ENCODE results near the gene SFMBT1. TPM values are rescaled to one million over a fixed set of nuclear protein-coding genes. Genes with fewer than 3 reads are reported as not detected.
A peak's percentile ranks its signal among the peaks of the same experiment; 100 is the strongest.

The SFMBT1 gene
- total RNA-seq, 2 donors from 2014 or later, result 6.9 to 17.6 TPM

DNA sequence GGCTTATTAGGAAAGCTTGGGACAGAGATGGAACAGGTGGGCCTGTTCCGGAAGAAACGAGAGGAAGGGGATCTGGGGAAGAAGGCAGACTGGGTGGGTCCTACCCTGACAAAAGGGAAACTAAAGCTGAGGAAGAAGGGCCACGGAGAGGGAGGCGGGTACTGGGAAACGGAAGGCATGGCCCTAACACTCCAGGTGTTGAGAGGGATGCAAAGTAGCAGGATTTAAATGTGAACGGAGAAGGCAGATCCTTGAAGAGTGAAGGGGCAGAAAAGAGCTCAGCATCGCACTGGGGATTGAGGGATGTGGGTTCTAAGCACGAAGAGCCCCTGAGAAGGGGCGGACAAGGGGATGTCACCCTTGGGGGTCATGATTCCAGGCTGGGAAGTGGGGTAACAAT, 149.3 kb downstream of the SFMBT1 start:
- Histone ChIP-seq H3K4me3 (peak overlapping the region; percentile 30 to 89), H3K27ac (peak overlapping the region; percentile 45 to 74 (median 56)), H3K27me3 (no peaks in the 10 kb centered on the region), H3K36me3 (replicated peaks in 1 of 2; ENCODE audit: insufficient read depth in 1 of 2, low read depth in 2 of 2) (no peaks in the 10 kb centered on the region), H3K9me3 (no peaks in the 10 kb centered on the region), H3K4me1 (peaks cover 58% of the 10 kb centered on the region)
- DNase-seq (no peak), ATAC-seq (no peak)
- intact Hi-C loops (cut with DNase I), result no loop called here
- WGBS, 2 donors, result 3 to 4% methylated on average over 9 of the region's 9 CpGs
- TF ChIP-seq POLR2A (IDR thresholded peaks at IDR 0.05), result no peak
- TF ChIP-seq, protein P1, sequence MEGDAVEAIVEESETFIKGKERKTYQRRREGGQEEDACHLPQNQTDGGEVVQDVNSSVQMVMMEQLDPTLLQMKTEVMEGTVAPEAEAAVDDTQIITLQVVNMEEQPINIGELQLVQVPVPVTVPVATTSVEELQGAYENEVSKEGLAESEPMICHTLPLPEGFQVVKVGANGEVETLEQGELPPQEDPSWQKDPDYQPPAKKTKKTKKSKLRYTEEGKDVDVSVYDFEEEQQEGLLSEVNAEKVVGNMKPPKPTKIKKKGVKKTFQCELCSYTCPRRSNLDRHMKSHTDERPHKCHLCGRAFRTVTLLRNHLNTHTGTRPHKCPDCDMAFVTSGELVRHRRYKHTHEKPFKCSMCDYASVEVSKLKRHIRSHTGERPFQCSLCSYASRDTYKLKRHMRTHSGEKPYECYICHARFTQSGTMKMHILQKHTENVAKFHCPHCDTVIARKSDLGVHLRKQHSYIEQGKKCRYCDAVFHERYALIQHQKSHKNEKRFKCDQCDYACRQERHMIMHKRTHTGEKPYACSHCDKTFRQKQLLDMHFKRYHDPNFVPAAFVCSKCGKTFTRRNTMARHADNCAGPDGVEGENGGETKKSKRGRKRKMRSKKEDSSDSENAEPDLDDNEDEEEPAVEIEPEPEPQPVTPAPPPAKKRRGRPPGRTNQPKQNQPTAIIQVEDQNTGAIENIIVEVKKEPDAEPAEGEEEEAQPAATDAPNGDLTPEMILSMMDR (IDR thresholded peaks at IDR 0.05), result no peak

DNA sequence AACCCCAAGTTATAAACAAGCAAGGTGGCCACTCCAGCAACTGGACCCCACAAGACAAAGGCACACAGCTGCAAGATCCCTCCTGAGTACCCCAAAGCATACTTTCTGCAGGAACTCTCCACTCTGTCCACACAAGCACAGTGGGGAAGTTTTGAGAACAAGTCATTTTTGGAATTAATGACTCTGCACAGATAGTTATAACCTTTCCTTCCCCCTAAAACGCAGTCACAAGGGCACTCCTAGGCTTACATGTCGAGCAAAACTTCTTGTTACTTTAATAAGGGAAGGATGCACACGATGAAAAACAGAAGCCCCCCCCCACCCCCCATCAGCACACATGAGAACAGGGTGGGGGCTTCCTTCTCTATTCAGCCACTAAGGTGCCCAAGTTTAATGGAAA, 149.7 kb downstream of the SFMBT1 start:
- WGBS, 2 donors, result 10 to 18% methylated on average over 3 of the region's 3 CpGs
- intact Hi-C loops (cut with DNase I), result no loop called here
- Histone ChIP-seq H3K4me3 (peak overlapping the region in 1 of 2 donors; percentile 89), H3K36me3 (replicated peaks in 1 of 2; ENCODE audit: insufficient read depth in 1 of 2, low read depth in 2 of 2) (no peaks in the 10 kb centered on the region), H3K9me3 (no peaks in the 10 kb centered on the region), H3K27me3 (no peaks in the 10 kb centered on the region), H3K27ac (peak overlapping the region in 2 of 4 donors; percentile 51 to 62), H3K4me1 (peaks cover 63% of the 10 kb centered on the region)
- no peak for ATAC-seq
- TF ChIP-seq POLR2A (IDR thresholded peaks at IDR 0.05), result no peak
- TF ChIP-seq, protein P1 (IDR thresholded peaks at IDR 0.05), result no peak
- DNase-seq, result no peak

DNA sequence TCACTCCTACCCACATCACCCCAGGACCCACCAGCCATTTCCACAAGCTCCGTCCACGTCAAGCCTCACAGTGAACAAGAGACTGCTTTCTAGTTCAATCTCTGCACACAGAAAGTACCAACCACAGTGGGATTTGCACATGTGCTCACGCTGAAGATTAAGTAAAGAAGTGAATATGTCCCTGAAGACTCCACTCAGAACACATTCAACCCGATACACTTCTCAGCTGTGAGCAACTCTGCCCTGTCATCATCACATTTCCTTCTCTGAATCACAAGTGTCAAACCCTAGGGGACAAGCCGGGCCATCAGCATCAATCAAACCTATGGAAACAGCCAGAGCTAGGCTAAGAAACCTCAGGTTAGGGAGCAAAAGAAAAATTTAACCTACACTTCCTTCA, 150.5 kb downstream of the SFMBT1 start:
- ATAC-seq, result no peak

GRCh38 chr3:52894756-52895155, 151.1 kb downstream of the SFMBT1 start:
- 63 to 67% methylated on average over 10 of the region's 10 CpGs for WGBS, 2 donors
- H3K9me3 ChIP-seq, result no peaks in the 10 kb centered on the region
- ATAC-seq, result no peak
- H3K27ac ChIP-seq, result peak overlapping the region in 3 of 4 donors; percentile 53 to 79 (median 72)
- H3K27me3 ChIP-seq, result no peaks in the 10 kb centered on the region
- peaks cover 75% of the 10 kb centered on the region for H3K4me1 ChIP-seq
- H3K4me3 ChIP-seq, result no peak overlapping the region
- TF ChIP-seq, protein P1 (IDR thresholded peaks at IDR 0.05), result no peak
- TF ChIP-seq POLR2A (IDR thresholded peaks at IDR 0.05), result no peak
- no peak for DNase-seq
- H3K36me3 ChIP-seq (replicated peaks in 1 of 2; ENCODE audit: insufficient read depth in 1 of 2, low read depth in 2 of 2), result no peaks in the 10 kb centered on the region
- intact Hi-C loops (cut with DNase I), result no loop called here

More for the DNA sequence above, 150.5 kb downstream of the SFMBT1 start:
- Histone ChIP-seq H3K27me3 (no peaks in the 10 kb centered on the region), H3K9me3 (no peaks in the 10 kb centered on the region), H3K36me3 (replicated peaks in 1 of 2; ENCODE audit: insufficient read depth in 1 of 2, low read depth in 2 of 2) (no peaks in the 10 kb centered on the region), H3K4me1 (peaks cover 69% of the 10 kb centered on the region), H3K4me3 (no peak overlapping the region), H3K27ac (peak overlapping the region in 3 of 4 donors; percentile 53 to 72 (median 62))
- DNase-seq, result no peak
- WGBS, 2 donors, result 54 to 60% methylated on average over 5 of the region's 5 CpGs
- TF ChIP-seq POLR2A (IDR thresholded peaks at IDR 0.05), result no peak
- TF ChIP-seq, protein P1 (IDR thresholded peaks at IDR 0.05), result no peak
- intact Hi-C loops (cut with DNase I), result no loop called here

DNA sequence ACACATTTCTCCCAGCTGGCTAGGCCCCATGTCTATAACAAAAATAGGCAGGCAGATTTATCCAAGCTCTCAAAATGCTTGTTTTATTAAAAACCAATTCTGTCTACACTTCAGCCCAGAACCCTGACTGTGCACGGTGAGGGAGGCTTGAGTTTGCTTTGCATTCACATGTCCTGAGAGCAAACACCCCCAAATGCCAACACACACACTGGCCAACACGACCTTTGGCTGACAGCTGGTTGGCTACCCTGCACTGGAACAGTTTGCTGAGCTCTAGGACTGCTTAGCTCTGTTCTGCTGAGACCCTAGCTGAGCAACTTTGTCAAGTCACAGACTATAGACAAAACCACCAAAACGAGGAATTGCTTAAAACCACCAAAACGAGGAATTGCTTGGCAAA, 152.2 kb downstream of the SFMBT1 start:
- intact Hi-C loops (cut with DNase I), result no loop called here
- peak overlapping the region; percentile 51 to 79 (median 62) for H3K27ac ChIP-seq
- peaks cover 75% of the 10 kb centered on the region for H3K4me1 ChIP-seq
- no peaks in the 10 kb centered on the region for H3K36me3 ChIP-seq (replicated peaks in 1 of 2; ENCODE audit: insufficient read depth in 1 of 2, low read depth in 2 of 2)
- DNase-seq (peak; percentile 63 to 81 (median 78)), ATAC-seq (peak; percentile 25)
- no peak for TF ChIP-seq POLR2A (IDR thresholded peaks at IDR 0.05)
- TF ChIP-seq, protein P1 (IDR thresholded peaks at IDR 0.05), result no peak
- H3K4me3 ChIP-seq, result no peak overlapping the region
- no peaks in the 10 kb centered on the region for H3K27me3 ChIP-seq
- WGBS, 2 donors, result 12 to 21% methylated on average over 4 of the region's 4 CpGs
- no peaks in the 10 kb centered on the region for H3K9me3 ChIP-seq
